ENCODE data around the gene THBS1. TPM values are rescaled to one million over a fixed set of nuclear protein-coding genes. Genes with fewer than 3 reads are reported as not detected.

THBS1 gene
- total RNA-seq: 20.1 TPM

- ATAC-seq (peak; percentile 41), DNase-seq (ENCODE audit: low spot score) (peak; percentile 70)
Observed at GRCh38 chr15:39580485-39581241, at the start of gene THBS1. TSS of gene THBS1 (plus strand) at chr15:39581079. CDS start at chr15:39581858, 779 bp downstream.

- DNase-seq (ENCODE audit: low spot score): no peak
- ATAC-seq: no peak
Observed at GRCh38 chr15:39534996-39535395, 45.9 kb upstream of the THBS1 start.

GRCh38 chr15:39535466-39535865 lies 45.4 kb upstream of the THBS1 start:
- DNase-seq (ENCODE audit: low spot score): no peak
- no peak for ATAC-seq

- DNase-seq (ENCODE audit: low spot score) (no peak), ATAC-seq (no peak)
Observed at GRCh38 chr15:39538936-39539335, 41.9 kb upstream of the THBS1 start.

GRCh38 chr15:39539466-39539865 lies 41.4 kb upstream of the THBS1 start:
- ATAC-seq: no peak
- DNase-seq (ENCODE audit: low spot score): no peak

GRCh38 chr15:39539973-39540558 lies 40.8 kb upstream of the THBS1 start:
- no peak for DNase-seq (ENCODE audit: low spot score)
- ATAC-seq: peak; percentile 72

GRCh38 chr15:39542385-39543065 lies 38.4 kb upstream of the THBS1 start:
- DNase-seq (ENCODE audit: low spot score) (no peak), ATAC-seq (no peak)

- peak; percentile 91 for ATAC-seq
- peak; percentile 62 for DNase-seq (ENCODE audit: low spot score)
Observed at GRCh38 chr15:39543651-39544050, 37.2 kb upstream of the THBS1 start.

GRCh38 chr15:39546842-39547241 lies 34.0 kb upstream of the THBS1 start:
- DNase-seq (ENCODE audit: low spot score) (no peak), ATAC-seq (no peak)

GRCh38 chr15:39548561-39548960 lies 32.3 kb upstream of the THBS1 start:
- DNase-seq (ENCODE audit: low spot score) (no peak), ATAC-seq (no peak)

- no peak for ATAC-seq
- DNase-seq (ENCODE audit: low spot score): no peak
Observed at GRCh38 chr15:39549912-39550311, 31.0 kb upstream of the THBS1 start.

- no peak for DNase-seq (ENCODE audit: low spot score)
Observed at GRCh38 chr15:39551476-39551875, 29.4 kb upstream of the THBS1 start.

GRCh38 chr15:39552556-39552955 lies 28.3 kb upstream of the THBS1 start:
- ATAC-seq: no peak
- no peak for DNase-seq (ENCODE audit: low spot score)

More at GRCh38 chr15:39551476-39551875, 29.4 kb upstream of the THBS1 start:
- ATAC-seq: no peak

- no peak for ATAC-seq
- DNase-seq (ENCODE audit: low spot score): no peak
Observed at GRCh38 chr15:39553947-39554693, 26.8 kb upstream of the THBS1 start.

GRCh38 chr15:39554746-39555387 lies 26.0 kb upstream of the THBS1 start:
- no peak for DNase-seq (ENCODE audit: low spot score)
- ATAC-seq: no peak

- DNase-seq (ENCODE audit: low spot score) (no peak), ATAC-seq (no peak)
Observed at GRCh38 chr15:39555885-39556284, 25.0 kb upstream of the THBS1 start.

- no peak for ATAC-seq
- no peak for DNase-seq (ENCODE audit: low spot score)
Observed at GRCh38 chr15:39556461-39556860, 24.4 kb upstream of the THBS1 start.

GRCh38 chr15:39558421-39558820 lies 22.5 kb upstream of the THBS1 start:
- ATAC-seq: no peak
- DNase-seq (ENCODE audit: low spot score): no peak

GRCh38 chr15:39564972-39565665 lies 15.8 kb upstream of the THBS1 start:
- DNase-seq (ENCODE audit: low spot score) (no peak), ATAC-seq (no peak)

- ATAC-seq: no peak
- DNase-seq (ENCODE audit: low spot score): no peak
Observed at GRCh38 chr15:39565851-39566250, 15.0 kb upstream of the THBS1 start.

Measured in left lobe of liver (tissue), 2 donors.